GM19239 (cell line): Measurements from ENCODE around the gene MIER3.

Experiments used
- DNase-seq: peaks from one replicate; pipeline ENCODE4 v3.0.0; 2011; ENCODE audit warnings: low spot score; ENCODE audit not compliant: insufficient read length
- FAIRE-seq: peaks from 2 replicates; lab custom pipeline; 2011; peaks lifted over from hg19 to GRCh38; lab: Jason Lieb, UNC

Gene MIER3

DNA sequence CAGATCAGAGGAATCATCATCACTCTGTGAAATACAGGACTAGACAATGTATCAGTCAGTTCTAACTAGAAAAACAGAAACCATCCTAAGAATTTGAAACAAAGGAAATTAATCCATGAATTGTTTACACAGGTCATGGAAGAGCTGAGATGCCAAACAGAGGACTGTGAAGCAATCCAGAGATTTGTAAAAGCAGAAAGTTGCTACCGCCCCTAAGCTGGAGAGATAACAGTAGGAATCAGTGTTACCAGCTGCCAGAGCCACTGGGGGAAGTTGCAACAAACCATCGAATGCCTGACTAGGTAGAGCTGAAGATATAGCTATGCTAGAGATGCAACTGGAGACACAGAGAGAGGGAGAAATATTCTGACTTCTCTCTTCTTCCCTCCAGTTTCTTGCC lies 10.4 kb upstream of the MIER3 start:
- FAIRE-seq: no peak
- no peak for DNase-seq

DNA sequence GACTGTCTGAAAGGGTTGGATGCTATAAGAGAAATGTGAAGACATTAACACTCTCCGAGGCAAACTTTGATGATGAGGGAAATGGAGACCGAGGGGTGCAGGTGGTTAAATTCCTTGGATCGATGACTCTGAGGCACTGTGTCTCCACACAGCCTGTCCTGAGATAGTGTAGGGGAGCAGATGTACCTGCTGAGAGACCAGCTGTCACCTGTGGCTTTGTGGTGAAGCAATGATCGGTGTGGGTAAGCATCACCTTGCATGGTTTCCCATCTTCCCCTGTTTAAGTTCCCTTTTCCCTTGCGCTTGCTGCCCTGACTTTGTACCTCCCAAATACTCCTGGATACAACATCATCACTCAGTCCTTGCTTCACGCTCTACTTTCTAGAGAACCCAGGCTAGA lies 9.8 kb upstream of the MIER3 start:
- DNase-seq: no peak
- FAIRE-seq: no peak

DNA sequence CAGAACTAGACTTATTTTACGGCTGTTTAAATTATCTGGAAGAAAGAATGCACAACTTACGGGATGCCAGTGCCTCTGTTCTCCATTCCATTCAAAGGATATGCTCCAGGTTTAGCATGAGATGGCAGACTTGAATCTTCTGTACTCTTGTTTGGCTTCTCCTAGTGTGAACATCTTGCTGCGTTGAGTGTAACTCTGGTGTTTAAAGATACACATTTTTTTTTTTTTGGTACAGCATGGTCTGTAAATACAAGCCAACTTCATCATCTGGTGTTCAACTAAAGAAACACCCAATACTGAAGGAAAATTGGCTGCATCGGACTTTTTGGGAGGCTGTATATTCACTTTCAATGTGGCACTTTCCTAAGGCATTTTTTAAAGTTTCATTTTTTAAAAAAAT lies 7.4 kb upstream of the MIER3 start:
- no peak for DNase-seq
- no peak for FAIRE-seq

DNA sequence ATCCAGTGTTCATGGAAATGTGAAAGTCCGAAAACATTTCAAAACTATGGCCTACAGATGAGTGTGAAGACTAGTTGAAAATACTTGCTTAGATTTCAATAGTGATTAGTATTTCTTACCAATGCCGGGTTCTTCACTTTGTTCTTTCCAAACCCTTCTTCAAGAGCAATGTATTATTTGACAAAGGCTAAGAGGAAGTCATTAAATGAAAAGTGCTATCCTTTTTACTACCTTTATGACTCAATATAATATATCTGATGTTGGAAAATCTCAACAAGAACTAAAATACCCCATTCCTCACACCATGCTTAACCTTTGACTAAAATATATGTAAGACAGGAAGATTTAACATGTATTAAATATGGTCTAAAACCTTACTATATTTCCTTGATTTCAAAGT lies 6.7 kb upstream of the MIER3 start:
- FAIRE-seq: no peak
- no peak for DNase-seq

DNA sequence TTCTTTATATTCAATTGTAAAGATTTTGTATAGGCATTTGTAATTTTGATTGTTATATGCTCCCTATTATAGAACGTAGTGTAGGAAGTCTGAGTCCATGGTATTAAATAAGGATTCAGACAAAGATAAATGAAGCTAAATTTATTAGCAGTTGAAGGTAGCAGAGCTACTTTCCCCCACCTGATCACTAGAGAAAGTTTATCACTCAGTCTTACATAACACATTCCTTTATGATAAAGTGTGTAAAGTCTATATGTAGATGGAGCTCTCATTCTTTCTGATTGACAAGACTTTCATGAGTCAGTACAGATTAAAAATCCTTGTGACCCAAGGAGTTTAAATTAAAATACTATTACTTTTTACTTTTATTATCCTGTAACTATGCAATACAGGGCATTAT lies 2.3 kb upstream of the MIER3 start:
- FAIRE-seq: no peak

GRCh38 chr5:56951126-56951945 lies 587 bp downstream of the MIER3 start:
- DNase-seq (peak; percentile 40), FAIRE-seq (peak; percentile 39)

More for the DNA sequence above, 2.3 kb upstream of the MIER3 start:
- DNase-seq: no peak

DNA sequence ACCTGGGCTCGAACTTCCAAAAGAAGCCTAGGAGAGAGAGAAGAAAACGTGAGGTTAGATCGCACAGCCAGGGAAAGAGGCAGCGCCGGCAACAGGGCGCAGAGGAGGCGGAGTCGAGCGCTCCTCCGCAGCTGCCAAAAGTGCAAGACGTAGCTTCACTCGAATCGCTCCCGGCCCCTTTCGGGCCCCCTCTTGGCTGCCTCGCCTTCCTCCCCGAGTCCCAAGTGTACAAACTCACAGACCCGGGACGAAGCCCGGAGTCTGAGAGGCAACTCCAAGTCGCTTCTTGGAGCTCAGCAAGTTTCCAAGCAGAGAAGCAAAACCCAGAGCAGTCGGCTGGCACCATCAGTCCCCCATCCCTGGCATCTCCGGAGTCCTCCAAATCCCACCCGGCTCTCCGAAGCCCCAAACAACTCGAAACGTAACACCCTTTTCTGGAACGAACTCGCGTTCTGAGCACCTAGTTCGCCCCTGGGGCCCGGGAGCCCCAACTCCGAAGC lies 1.2 kb downstream of the MIER3 start:
- peak; percentile 97 for FAIRE-seq
- DNase-seq: peak; percentile 40

GRCh38 chr5:56947052-56947451 lies 4.9 kb downstream of the MIER3 start:
- no peak for DNase-seq
- FAIRE-seq: no peak

DNA sequence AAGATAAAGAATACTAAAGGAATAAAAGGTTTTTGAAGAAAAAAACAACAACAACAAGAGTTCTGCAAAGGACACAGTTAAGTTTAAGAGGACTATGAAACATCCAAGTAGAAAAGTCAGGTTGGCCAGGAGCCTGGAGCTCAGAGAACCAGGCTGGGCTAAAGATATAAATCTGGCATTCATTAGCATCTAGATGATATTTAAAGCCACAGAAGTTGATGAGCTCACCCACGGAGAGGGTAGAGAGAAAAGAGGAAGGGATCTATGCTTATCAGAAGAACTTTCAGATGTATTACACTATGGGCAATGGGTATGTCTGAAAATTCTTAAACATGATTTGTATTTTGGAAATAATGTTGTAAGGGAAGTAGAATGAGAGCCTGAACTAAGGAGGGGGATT lies 9.9 kb downstream of the MIER3 start:
- FAIRE-seq (no peak), DNase-seq (no peak)

DNA sequence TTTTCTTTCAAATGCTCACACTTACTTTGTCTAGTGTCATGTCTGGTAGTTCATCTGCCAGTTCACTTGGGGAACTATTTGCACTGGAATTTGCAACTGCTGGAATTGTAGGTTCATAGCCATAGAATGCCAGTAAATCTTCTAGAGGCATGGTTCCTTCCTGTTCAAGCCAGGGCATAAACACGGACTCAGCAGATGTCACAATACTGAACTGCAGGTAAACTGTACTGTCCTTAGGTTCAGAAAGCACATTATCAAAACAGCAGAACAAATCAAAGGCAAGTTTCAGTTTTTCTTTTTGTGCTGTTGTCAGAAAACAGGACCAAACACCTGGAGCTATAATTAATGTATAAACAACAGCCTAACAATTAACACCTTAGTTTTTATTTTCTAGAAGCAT lies 13.1 kb downstream of the MIER3 start:
- DNase-seq (no peak), FAIRE-seq (no peak)

DNA sequence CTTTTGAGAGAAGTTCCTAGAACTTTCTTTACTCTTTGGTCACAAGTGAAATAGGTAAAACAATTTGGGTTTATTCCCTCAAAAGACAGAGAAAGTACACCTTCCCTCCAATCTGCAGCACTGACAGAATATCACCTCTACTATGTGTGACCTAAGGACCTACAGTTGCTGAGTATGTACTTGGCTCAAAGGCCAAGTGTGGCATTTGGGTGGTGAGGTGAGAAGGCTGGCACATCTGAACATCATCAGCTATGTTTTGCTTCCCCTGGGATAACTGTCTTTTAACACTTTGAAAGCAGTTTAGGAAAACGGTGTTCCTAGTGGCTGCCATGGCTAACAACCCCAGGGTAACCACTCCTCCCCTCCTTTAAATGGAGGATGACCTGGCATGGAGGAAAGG lies 17.6 kb downstream of the MIER3 start:
- FAIRE-seq (no peak), DNase-seq (no peak)

DNA sequence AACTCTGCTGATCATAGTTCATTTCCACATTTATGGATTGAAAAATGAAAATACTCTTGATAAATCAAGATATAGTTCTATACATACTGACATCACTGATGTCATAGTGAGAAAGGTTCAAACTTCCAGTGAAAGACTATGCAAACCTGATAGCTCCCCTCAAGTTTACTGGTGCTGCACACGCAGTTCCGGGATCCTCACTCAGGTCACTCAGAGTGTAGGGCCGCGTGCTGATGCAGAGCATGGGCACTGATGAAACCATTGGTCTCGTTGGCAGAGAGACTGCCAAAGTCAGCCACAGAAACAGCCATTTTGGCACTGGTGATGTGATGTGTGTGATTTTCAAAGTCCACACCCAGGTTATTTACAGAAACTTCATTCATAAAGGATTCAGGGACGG lies 29.0 kb downstream of the MIER3 start:
- FAIRE-seq (no peak), DNase-seq (no peak)

DNA sequence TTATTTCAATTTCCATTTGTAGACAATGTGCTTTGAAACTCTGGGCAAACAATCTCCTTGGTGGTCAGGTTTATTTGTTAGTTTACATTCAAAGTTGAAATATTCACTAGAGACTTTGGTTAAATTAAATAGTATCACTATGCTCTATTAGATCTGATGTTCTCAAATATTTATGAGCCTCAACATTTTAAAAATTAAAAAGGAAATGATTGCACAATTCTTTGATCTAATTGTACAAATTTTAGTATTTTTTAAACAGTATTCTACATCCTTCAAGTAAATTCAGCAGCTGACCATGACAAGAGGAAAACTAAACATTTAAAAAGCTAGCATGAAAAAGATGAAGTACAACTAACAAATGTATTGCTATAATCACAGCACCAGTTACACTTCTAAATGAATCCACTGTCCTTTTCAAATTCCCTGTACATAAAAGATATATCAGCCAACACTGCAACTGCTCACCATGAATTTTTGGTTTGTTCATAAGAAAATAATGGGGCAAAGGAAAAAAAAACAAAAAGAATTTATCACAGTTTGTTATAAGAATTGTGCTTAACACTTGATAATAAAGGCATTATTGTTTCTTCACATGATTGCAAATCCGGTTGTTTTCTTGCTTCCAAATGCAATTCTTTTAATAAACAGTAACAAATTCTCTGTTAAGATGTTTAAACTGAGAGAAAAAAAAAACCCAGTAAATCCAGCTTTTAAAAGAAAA lies 31.8 kb downstream of the MIER3 start:
- FAIRE-seq (no peak), DNase-seq (no peak)

- FAIRE-seq (no peak), DNase-seq (no peak)
These were observed 33.9 kb downstream of the MIER3 start for GRCh38 chr5:56918054-56918453.

GRCh38 chr5:56917534-56917933 lies 34.4 kb downstream of the MIER3 start:
- no peak for DNase-seq

GRCh38 chr5:56914678-56915077 lies 37.2 kb downstream of the MIER3 start:
- no peak for DNase-seq
- FAIRE-seq: no peak

More at GRCh38 chr5:56917534-56917933, 34.4 kb downstream of the MIER3 start:
- FAIRE-seq: no peak

DNA sequence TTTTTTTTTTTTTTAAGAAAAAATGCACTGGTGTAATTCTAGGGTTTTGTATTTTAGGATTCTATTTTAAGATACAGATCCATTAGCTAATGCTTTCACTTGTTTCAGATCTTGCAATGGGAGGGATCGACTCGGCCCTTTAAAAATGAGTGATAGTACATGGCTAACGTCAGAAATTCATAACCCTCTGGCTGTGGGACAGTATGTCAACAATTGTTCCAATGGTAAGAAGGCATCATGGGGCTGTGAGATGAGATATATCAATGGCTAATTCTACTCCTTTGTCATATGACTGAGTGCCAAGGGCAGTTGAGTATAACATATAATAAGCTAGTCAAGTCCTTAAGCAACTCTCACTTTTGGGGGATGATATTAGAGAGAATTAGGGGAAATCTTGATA lies 38.2 kb downstream of the MIER3 start:
- FAIRE-seq (no peak), DNase-seq (no peak)

- DNase-seq: no peak
These were observed 41.5 kb downstream of the MIER3 start for GRCh38 chr5:56910210-56910965.

GRCh38 chr5:56909294-56910209 lies 42.4 kb downstream of the MIER3 start, which contains the start of gene SETD9:
TSS of gene SETD9 (plus strand) at chr5:56909596. CDS start at chr5:56909646, 50 bp downstream.
- DNase-seq: peak; percentile 79

More at GRCh38 chr5:56910210-56910965, 41.5 kb downstream of the MIER3 start:
- peak; percentile 85 for FAIRE-seq

GRCh38 chr5:56908942-56909293 lies 43.0 kb downstream of the MIER3 start:
- FAIRE-seq (no peak), DNase-seq (no peak)

More at GRCh38 chr5:56909294-56910209, 42.4 kb downstream of the MIER3 start, which contains the start of gene SETD9:
- peak; percentile 78 for FAIRE-seq
